Dendritic cell treated with granulocyte-macrophage colony-stimulating factor and Interleukin-4, amounts not matched to agents 40 ng/mL and 50 ng/mL, for 4 days (primary cell): Measurements from ENCODE around the gene ARFGEF3.

Experiments
- H3K27ac Mint-ChIP-seq: one replicate; pipeline ENCODE4 v1.8.0; 2022; ENCODE audit warnings: mild to moderate bottlenecking, mixed read lengths
- H3K27me3 Mint-ChIP-seq: one replicate; pipeline ENCODE4 v1.8.0; 2022; ENCODE audit warnings: mild to moderate bottlenecking, mixed read lengths
- H3K36me3 Mint-ChIP-seq: one replicate; pipeline ENCODE4 v1.8.0; 2022; ENCODE audit warnings: low read depth, mixed read lengths
- H3K4me1 Mint-ChIP-seq: one replicate; pipeline ENCODE4 v1.8.0; 2022; ENCODE audit warnings: low read depth, mixed read lengths
- H3K4me3 Mint-ChIP-seq: one replicate; pipeline ENCODE4 v1.8.0; 2022; ENCODE audit warnings: mild to moderate bottlenecking, moderate library complexity, mixed read lengths
- H3K9me3 Mint-ChIP-seq: one replicate; pipeline ENCODE4 v1.8.0; 2022; ENCODE audit warnings: mixed read lengths
- intact Hi-C: fragments of 100-400 bp; cut with micrococcal nuclease; formaldehyde crosslinking; loops from one replicate; pipeline ENCODE4 v1.15.0; 2022

ARFGEF3 gene

DNA sequence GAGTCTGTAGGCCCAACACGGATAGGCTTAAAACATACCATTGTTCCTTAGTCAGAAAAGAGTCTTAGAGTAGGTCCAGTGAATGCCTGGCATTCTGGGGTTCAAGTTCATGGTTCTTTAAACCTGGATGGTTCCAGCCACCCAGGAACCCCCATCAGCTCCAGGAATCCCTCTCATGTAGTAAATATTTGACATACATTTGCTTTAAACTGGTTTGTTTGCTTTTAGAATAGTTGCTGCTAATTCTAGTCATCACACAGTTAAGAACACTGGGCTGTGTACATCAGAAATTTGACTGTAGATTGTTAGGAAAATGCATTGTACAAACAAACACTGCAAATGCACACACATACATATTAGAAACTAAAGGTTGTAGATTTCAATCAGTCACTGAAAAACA is 87.1 kb downstream of the ARFGEF3 start:
- Mint-ChIP-seq H3K4me1 (no peaks in the 10 kb centered on the region), H3K9me3 (no peaks in the 10 kb centered on the region), H3K36me3 (no peaks in the 10 kb centered on the region), H3K4me3 (no peak overlapping the region), H3K27ac (no peak overlapping the region), H3K27me3 (peaks cover 2% of the 10 kb centered on the region)
- intact Hi-C loops = no loop called here

DNA sequence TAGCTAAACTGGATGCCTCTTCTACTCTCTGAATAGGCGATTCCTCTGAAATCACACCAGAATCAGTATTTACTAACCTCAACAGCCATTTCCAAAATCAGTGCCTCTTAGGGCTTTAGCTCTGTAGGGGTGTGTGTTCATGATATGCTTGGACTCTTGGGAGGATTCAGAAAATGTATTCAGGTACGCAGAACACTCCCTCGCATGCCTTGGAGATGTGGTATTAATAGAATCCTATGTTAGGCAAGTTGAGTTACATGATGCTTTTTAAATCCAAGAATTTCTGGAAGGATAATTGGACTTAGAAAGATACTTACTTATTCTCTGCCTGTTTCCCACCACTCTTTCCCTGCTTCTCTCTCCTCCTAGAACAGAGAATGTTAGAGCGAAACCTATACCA is 88.3 kb downstream of the ARFGEF3 start:
- Mint-ChIP-seq H3K4me3 (no peak overlapping the region), H3K4me1 (no peaks in the 10 kb centered on the region), H3K9me3 (no peaks in the 10 kb centered on the region), H3K36me3 (no peaks in the 10 kb centered on the region), H3K27me3 (peaks cover 2% of the 10 kb centered on the region), H3K27ac (no peak overlapping the region)
- intact Hi-C loops = no loop called here

DNA sequence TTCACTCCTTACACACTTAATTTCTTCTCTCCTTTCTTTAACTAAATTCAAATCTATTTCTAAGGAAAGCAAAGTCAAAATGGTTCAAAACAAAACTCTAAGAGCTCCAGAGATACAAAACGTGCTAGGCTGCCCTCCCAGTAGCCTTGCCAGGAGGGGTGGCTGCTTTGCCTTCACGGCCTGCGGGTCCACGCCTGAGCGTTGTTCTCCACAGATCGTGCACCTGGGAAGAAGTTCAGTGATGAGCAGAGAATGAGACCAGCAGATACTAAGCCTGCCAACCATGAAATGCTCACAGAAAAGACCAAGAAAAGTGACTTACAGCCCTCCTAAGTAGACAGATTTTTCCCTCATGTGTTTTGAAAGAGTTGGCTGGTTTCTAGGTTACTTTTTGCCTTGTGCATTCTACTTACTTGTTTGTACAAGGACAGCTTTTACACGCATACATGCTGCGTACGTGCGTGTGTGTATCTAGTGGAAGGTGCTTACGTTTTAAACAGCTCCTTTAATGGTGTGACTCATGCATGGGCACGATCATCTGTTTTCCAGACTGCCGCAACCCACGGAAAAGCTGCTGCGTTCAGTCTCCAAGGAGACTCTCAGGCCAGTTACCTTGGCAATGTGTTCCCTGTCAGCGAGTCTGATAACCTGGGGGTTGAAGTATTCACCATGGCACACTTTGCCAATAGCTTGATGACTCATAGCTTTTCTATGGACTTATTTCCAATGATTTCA is 88.9 kb downstream of the ARFGEF3 start:
- intact Hi-C loops = no loop called here
- H3K9me3 Mint-ChIP-seq = no peaks in the 10 kb centered on the region
- H3K36me3 Mint-ChIP-seq = no peaks in the 10 kb centered on the region
- no peak overlapping the region for H3K27ac Mint-ChIP-seq
- peaks cover 2% of the 10 kb centered on the region for H3K27me3 Mint-ChIP-seq
- H3K4me3 Mint-ChIP-seq = no peak overlapping the region
- H3K4me1 Mint-ChIP-seq = no peaks in the 10 kb centered on the region

DNA sequence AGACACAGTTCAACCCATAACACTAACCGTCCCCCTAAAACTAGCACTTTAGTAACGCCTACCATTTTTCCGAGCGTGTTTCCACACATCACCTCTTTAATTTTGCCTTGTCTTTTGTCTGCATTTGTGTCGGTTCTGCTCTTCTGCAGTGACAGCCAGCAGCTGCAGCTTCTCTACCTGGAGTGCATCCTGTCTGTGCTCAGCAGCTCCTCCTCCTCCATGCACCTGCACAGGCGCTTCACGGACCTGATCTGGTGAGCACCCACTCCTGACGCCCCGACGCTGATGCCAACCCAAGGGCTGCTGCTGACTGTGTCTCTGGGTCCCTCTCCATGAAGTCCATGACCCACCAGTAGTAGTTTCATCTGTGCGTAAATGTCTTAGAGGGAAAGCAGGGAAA is 92.0 kb downstream of the ARFGEF3 start:
- H3K36me3 Mint-ChIP-seq = no peaks in the 10 kb centered on the region
- H3K4me1 Mint-ChIP-seq = no peaks in the 10 kb centered on the region
- H3K4me3 Mint-ChIP-seq = no peak overlapping the region
- H3K27ac Mint-ChIP-seq = no peak overlapping the region
- intact Hi-C loops = no loop called here
- no peaks in the 10 kb centered on the region for H3K9me3 Mint-ChIP-seq
- no peaks in the 10 kb centered on the region for H3K27me3 Mint-ChIP-seq

DNA sequence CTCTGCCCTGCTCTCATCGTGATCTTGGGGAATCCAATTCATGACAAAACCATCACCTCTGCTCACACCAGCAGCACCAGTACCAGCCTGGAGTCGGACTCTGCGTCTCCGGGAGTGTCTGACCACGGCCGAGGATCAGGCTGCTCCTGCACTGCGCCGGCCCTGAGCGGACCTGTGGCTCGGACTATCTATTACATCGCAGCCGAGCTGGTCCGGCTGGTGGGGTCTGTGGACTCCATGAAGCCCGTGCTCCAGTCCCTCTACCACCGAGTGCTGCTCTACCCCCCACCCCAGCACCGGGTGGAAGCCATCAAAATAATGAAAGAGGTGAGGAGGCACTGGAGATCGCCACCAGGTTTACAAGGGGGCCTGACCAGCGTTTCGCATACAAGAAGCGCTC is 93.7 kb downstream of the ARFGEF3 start:
- Mint-ChIP-seq H3K27ac (no peak overlapping the region), H3K27me3 (peaks cover 2% of the 10 kb centered on the region), H3K4me3 (no peak overlapping the region), H3K36me3 (no peaks in the 10 kb centered on the region), H3K9me3 (no peaks in the 10 kb centered on the region), H3K4me1 (no peaks in the 10 kb centered on the region)
- intact Hi-C loops = no loop called here

DNA sequence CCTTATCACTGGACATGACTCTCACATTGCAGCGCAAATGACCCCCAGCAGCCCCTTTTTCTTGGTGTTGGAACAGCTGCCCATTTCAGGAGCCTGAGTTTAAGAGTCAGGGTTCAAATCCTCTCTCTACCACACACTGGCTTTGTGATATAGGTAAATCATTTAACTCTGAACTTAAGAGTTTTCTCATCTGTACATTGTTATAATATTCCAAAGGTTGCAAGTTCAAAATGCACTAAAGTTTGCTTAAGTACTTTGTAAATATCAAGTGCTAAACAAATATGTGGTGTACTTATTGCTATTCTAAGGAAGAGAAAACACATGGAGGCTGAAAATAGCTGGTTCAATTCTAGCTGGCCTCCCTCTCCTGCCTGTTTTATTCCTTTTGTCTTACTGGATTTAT is 95.9 kb downstream of the ARFGEF3 start:
- no peaks in the 10 kb centered on the region for H3K4me1 Mint-ChIP-seq
- no peak overlapping the region for H3K4me3 Mint-ChIP-seq
- H3K27me3 Mint-ChIP-seq = peaks cover 4% of the 10 kb centered on the region
- intact Hi-C loops = no loop called here
- H3K36me3 Mint-ChIP-seq = no peaks in the 10 kb centered on the region
- H3K9me3 Mint-ChIP-seq = no peaks in the 10 kb centered on the region
- H3K27ac Mint-ChIP-seq = no peak overlapping the region

DNA sequence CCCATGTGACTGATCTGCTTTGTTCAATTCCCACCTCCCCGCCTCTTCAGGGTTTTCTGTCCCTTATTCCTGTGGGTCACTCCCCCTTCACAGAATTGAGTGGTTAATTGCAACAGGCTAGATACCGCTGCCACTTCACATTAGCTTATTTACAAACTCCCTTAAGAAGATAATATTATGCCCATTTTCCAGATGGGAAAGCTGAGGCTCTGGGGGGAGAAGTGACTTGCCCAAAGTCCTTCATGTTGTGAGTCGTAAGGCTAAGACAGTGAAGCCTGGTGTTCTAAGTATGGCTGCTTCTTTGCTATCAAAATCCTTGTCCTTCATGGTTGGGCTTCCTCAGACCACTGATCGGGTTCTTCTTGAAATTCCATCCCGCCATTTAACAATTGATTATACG is 96.5 kb downstream of the ARFGEF3 start:
- Mint-ChIP-seq H3K27ac (no peak overlapping the region), H3K9me3 (no peaks in the 10 kb centered on the region), H3K36me3 (no peaks in the 10 kb centered on the region), H3K27me3 (peaks cover 4% of the 10 kb centered on the region), H3K4me3 (no peak overlapping the region), H3K4me1 (no peaks in the 10 kb centered on the region)
- intact Hi-C loops = no loop called here

DNA sequence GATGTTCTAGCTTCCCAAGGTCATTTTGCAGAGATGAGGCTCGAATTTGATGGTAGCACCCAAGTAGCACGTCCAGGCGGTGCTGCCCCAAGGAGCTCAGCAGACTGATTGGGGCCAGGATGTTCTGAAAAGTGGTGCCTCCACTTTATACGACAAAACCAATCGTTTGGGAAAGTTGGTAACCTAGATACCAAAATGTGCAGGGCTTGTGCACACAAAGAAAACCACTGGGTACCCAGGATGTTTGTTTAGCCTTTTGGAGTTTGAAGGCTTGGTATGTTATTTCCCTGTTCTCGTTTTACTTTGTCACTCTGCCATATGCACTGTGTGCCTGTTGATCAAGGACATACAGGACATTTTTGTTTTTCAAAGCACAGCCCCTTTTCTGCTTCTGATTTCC is 97.3 kb downstream of the ARFGEF3 start:
- Mint-ChIP-seq H3K9me3 (no peaks in the 10 kb centered on the region), H3K4me1 (no peaks in the 10 kb centered on the region), H3K36me3 (no peaks in the 10 kb centered on the region), H3K4me3 (no peak overlapping the region), H3K27ac (no peak overlapping the region), H3K27me3 (peaks cover 4% of the 10 kb centered on the region)
- intact Hi-C loops = no loop called here

DNA sequence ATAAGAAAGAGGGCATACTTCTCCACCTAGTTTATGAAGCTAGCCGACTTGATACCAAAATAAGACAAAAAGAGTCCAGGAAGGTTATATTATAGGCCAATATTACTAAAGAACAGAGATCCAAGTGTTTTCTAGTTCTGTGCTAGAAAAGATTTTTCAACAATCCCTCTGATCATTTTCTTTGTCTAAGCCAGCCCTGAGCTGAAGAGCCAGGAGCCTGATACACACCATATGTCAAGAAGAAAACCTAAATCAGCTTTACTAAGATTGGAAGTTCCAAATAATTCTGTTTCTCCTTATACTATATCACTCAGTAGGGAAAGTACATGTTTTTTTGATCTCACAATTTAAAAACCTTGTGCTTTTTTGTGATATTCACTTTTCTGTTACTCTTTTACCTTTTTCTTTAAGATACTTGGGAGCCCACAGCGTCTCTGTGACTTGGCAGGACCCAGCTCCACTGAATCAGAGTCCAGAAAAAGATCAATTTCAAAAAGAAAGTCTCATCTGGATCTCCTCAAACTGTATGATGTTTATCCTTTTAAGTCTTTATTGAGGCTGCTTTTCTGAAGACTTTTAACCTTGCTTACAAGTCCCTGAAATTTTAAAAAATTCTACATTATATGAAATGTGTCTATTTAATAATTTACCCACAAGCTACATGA is 99.5 kb downstream of the ARFGEF3 start:
- no peak overlapping the region for H3K27ac Mint-ChIP-seq
- H3K9me3 Mint-ChIP-seq = no peaks in the 10 kb centered on the region
- intact Hi-C loops = no loop called here
- H3K4me1 Mint-ChIP-seq = peaks cover 5% of the 10 kb centered on the region
- no peaks in the 10 kb centered on the region for H3K36me3 Mint-ChIP-seq
- no peak overlapping the region for H3K4me3 Mint-ChIP-seq
- H3K27me3 Mint-ChIP-seq = peaks cover 4% of the 10 kb centered on the region

DNA sequence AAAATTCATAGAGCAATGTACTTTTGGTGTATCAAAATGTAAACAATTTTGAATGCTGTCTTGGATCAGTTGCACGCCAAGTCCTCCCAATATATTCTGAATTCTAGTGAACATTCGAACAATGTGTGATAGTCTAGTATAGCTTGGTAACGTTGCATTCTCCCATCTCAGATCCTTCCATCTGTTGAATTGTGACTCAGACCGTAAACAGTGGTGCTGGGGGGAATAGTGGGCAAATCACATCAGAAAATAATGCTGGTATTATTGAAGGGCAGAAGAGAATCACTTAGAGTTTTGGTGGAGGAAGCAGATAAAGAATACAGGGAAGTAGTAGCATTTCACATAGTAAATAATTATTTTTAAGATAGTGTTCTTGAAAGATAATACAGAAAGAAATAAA is 102.2 kb downstream of the ARFGEF3 start:
- no peak overlapping the region for H3K27ac Mint-ChIP-seq
- intact Hi-C loops = no loop called here
- H3K4me3 Mint-ChIP-seq = no peak overlapping the region
- H3K4me1 Mint-ChIP-seq = peaks cover 5% of the 10 kb centered on the region
- peaks cover 4% of the 10 kb centered on the region for H3K27me3 Mint-ChIP-seq
- H3K9me3 Mint-ChIP-seq = no peaks in the 10 kb centered on the region
- H3K36me3 Mint-ChIP-seq = no peaks in the 10 kb centered on the region

DNA sequence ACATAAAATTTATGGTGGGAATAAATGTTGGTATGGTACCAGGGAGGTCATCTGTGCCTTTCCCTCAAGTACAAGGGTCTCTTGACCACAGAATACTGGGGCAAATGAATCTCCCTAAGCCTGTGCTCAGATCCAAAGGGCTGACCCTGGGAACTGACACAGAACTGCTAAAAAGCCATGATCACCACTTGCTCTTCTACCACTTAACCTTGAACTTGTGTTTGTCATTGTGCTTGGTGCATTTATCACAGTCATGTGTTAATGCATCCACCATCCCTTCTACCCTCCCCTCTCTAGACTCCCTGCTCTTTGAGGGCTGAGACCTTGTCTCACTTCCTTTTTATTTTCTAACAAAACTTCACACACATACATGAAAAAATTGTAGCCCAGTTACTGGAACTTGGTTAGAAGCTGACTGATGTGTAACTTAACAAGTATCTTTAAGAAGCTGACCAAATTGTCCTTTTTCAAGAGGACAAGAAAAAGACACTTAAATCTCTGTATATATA is 102.7 kb downstream of the ARFGEF3 start:
- H3K27ac Mint-ChIP-seq = no peak overlapping the region
- H3K36me3 Mint-ChIP-seq = no peaks in the 10 kb centered on the region
- intact Hi-C loops = no loop called here
- no peaks in the 10 kb centered on the region for H3K9me3 Mint-ChIP-seq
- H3K27me3 Mint-ChIP-seq = peaks cover 4% of the 10 kb centered on the region
- H3K4me3 Mint-ChIP-seq = no peak overlapping the region
- peaks cover 5% of the 10 kb centered on the region for H3K4me1 Mint-ChIP-seq

DNA sequence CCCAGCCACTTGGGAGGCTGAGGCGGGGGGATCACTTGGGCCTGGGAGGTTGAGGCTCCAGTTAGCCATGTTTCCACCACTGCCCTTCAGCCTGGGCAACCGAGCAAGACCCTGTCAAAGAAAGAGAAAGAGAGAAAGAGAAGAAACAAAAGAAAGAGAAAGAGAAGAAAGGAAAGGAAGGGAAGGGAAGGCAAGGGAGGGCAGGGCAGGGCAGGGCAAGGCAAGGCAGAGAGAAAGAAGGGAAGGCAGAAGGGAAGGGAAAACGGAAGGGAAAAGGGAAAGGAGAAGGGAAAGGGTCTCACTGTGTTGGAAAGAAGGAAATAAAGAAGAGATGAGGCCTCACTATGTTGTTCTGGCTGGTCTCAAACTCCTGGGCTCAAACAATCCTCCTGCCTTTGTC is 104.4 kb downstream of the ARFGEF3 start:
- Mint-ChIP-seq H3K27ac (no peak overlapping the region), H3K4me3 (no peak overlapping the region), H3K27me3 (peaks cover 2% of the 10 kb centered on the region), H3K4me1 (peaks cover 5% of the 10 kb centered on the region), H3K36me3 (no peaks in the 10 kb centered on the region), H3K9me3 (no peaks in the 10 kb centered on the region)
- intact Hi-C loops = no loop called here

DNA sequence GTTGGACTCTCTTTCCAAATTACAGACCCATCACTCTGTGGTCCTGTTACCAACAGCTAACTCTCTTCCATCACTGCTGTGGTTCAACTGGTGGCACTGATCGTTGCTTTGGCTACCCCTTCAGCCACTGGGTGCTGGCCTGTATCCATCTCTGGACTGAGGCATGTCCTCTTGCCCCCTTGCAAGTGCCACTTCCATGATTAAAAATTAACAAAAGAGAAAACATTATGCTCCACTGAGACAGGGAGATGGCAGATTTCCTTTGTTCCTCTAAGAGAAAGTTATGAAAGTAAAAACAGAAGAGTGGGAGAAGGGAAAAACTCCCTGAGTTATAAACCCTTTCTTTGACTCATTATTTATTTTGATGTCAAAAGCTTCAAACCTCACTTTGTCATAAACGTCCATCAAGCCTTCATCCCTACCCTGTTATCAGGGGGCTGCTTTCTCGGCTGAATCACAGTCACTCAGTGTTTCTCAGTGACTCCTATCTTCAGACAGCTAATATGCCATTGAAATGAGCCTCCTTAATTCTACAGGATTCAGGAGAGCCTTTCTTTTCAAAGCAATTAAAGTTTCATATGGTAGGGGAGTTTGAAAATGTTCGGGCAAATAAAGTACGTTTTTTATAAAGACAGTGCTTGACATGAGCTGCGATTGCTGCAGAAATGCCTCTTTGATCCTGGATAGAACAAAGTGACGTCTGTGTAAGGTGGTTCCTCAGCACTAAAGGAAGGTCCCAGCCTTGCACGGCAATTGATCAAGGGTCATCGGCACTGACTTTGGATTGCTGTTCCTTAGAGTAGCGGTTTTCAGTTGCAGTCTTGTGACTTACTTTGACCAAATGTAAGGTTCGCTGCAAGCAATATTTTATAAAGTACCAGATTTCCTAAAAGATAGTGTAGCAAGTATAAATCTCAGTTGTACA is 106.5 kb downstream of the ARFGEF3 start:
- intact Hi-C loops = no loop called here
- H3K27me3 Mint-ChIP-seq = no peaks in the 10 kb centered on the region
- no peaks in the 10 kb centered on the region for H3K36me3 Mint-ChIP-seq
- H3K9me3 Mint-ChIP-seq = no peaks in the 10 kb centered on the region
- no peak overlapping the region for H3K27ac Mint-ChIP-seq
- no peak overlapping the region for H3K4me3 Mint-ChIP-seq
- H3K4me1 Mint-ChIP-seq = peaks cover 5% of the 10 kb centered on the region

DNA sequence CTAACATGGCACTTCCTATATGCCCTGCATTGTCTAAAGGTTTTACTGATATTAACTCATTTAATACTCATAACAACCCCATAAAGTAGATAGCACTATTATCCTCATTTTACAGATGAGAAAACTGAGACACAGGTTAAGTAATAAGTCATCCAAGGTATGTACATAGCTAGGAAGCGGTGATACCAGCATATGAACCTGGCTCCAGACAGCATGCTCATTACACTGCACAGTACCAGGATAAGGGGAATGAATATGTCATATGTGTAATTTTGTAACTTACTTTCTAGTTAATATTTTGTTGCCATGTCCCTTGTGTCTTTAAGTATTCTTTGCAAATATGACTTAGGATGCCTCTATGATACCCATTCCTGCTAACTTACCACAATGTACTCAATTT is 109.7 kb downstream of the ARFGEF3 start:
- Mint-ChIP-seq H3K27ac (no peak overlapping the region), H3K27me3 (no peaks in the 10 kb centered on the region), H3K4me1 (no peaks in the 10 kb centered on the region), H3K36me3 (no peaks in the 10 kb centered on the region), H3K4me3 (no peak overlapping the region), H3K9me3 (no peaks in the 10 kb centered on the region)
- intact Hi-C loops = no loop called here
